Activated CD8-positive, alpha-beta memory T cell treated with anti-CD3 and anti-CD28 coated beads for 36 hours (primary cell): ENCODE measurements around the gene PER1. TPM values are rescaled to one million over a fixed set of nuclear protein-coding genes. Genes with fewer than 3 reads are reported as not detected.

ENCODE experiments used
- CTCF ChIA-PET: fragments of 350-600 bp; sonication (Branson Sonifier 250); formaldehyde crosslinking; loops from one replicate; lab custom pipeline; 2021; ENCODE audit warnings: antibody characterized with exemption; lab: Charles Lee
- POLR2A ChIA-PET: fragments of 350-600 bp; sonication (Branson Sonifier 250); formaldehyde crosslinking; loops from one replicate; lab custom pipeline; 2021; ENCODE audit warnings: antibody characterized with exemption; lab: Charles Lee
- total RNA-seq, 2 experiments: library from RNA; stranded (reverse); gene quantifications; one replicate each; pipeline ENCODE4 v1.2.3, GENCODE V29; 2021

The PER1 gene
- total RNA-seq, 2 experiments from 2014 or later: 43.1 to 45.4 TPM

DNA sequence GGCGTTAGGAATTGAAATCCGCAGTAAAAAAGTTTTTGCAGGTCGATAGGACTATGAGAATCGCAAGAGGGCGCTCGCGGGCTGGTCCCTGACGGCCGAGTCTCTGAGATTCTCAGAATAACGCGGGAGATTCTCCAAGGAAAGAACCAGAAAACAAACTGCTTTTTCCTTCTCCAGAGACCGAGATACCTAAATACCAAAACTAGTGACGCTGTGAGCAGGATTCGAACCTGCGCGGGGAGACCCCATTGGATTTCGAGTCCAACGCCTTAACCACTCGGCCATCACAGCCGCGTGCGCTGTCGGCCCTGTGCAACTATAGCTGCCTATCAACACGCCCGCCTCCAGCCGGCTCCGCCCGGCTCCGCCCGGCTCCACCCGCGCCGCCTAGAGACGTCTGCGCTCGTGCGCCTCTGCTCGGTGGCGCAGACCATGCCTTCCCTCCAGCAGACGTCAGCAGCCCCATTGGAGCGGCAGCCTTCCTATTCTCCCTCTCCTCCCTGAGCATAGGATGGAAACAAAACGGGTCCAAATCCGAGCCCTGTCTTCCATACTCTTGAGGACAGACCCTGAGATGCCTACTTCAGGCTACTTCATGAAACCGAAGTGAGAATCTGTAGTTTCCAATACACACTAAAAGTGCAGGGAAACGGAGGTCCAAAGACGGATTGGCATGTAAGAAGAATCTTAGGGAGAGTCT, 13.4 kb downstream of the PER1 start:
- POLR2A ChIA-PET: interaction anchor here (0.5 to 1.5 kb wide), 9 partner anchors 9 to 109 kb away, joined by 3 to 12 read pairs (median 5); partner anchors contain the start of genes CTC1 and PER1
- CTCF ChIA-PET: interaction anchor here (0.7 to 4.2 kb wide), 18 partner anchors 9 to 803 kb away, joined by 3 to 39 read pairs (median 6); partner anchors contain the start of genes ACAP1, ALOXE3, BORCS6 and CTC1

DNA sequence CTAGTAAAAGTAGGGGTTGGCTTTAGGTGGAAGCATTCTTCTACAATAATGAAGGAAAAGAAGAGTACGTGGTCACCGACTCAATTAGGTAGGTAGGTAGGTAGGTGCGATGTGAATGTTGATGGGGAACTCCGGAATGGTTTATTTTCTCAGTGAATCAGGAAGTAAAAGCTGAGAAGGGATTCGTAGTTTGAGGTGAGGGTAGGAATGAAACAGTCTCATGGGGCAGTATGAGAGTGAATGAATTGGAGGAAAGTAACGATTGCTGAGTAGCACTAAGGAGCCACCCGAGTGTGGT, 13.9 kb downstream of the PER1 start:
- ChIA-PET CTCF (interaction anchor here (1.0 to 4.2 kb wide), 17 partner anchors 11 to 802 kb away, joined by 3 to 39 read pairs (median 6); partner anchors contain the start of genes ACAP1, ALOXE3, BORCS6 and CTC1), POLR2A (interaction anchor here (0.6 to 1.5 kb wide), 6 partner anchors 9 to 85 kb away, joined by 3 to 12 read pairs (median 4); no protein-coding TSS in a partner anchor)

DNA sequence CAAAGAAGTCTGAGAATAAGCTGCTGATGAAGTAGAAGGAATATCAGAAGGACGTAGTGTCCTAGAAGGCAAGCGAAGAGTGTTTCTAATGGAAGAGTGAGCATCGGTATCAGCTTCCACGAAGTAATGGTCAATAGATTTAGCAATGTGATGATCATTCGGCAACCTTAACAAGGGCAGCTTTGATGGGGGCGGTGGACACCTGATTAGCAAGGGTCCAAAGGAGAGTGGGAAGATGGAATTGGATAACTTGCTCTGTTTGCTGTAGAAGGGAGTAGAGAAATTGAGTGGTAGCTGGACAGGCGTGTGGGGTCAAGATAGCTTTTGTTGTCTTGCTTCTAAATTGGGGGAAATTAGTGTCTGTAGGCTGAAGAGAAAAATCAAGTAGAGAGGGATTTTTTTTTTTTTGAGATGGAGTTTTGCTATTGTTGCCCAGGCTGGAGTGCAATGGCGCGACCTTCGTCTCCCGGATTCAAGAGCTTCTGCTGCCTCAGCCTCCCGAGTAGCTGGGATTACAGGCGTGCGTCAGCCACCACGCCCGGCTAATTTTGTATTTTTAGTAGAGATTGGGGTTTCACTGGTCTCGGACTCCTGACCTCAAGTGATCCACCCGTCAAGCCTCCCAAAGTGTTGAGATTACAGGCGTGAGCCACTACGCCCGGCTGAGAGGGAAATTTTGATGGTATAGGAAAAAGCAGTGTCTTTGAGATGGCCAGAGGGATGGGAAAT, 14.4 kb downstream of the PER1 start:
- POLR2A ChIA-PET: interaction anchor here (0.6 to 1.5 kb wide), 7 partner anchors 9 to 110 kb away, joined by 3 to 12 read pairs (median 5); partner anchors contain the start of gene CTC1
- CTCF ChIA-PET: interaction anchor here (0.9 to 4.2 kb wide), 16 partner anchors 9 to 802 kb away, joined by 3 to 39 read pairs (median 7); partner anchors contain the start of genes ACAP1, ALOXE3, HES7 and PER1

DNA sequence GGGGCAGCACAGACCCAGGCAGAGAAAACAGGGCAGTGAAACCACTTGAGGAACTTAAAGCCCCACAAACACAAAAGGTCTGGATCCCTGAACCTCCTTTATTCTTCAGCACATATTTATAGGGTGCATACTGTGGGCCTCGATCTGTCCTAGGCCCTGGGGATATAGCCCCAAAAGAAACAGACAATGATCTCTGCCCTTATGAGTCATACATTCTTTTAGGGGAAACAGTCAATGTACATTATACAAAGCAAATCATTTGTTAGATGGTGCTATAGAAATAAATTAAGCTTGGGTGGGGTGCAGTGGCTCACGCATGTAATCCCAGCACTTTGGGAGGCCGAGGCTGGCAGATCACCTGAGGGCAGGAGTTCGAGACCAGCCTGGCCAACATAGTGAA, 18.3 kb downstream of the PER1 start:
- POLR2A ChIA-PET: no interaction called here
- CTCF ChIA-PET: interaction anchor here (0.7 to 1.1 kb wide), 4 partner anchors 13 to 40 kb away, joined by 3 to 4 read pairs (median 3); no protein-coding TSS in a partner anchor

DNA sequence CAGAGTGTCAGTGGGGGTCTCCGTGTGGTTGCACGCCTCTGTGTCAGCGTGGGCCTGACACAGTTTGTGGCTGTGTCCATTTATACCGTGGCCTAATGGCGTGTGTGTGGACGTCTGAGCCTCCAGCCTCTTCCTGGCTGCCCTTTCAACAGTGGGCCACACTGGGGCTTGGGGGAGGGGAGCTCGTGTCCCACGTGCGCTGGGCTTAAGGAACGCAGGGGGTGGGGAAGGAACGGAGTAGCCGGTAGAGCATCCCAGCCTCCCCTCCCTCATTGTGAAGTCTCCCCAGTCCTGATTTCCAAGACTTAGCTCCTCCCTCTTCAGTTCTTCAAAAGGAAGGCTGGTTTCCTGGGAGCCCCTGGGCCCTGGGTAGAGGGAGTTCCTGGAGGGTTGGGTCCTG, 18.8 kb downstream of the PER1 start:
- CTCF ChIA-PET: interaction anchor here (0.7 to 1.5 kb wide), 3 partner anchors 17 to 54 kb away, joined by 3 to 5 read pairs (median 4); no protein-coding TSS in a partner anchor
- POLR2A ChIA-PET: no interaction called here

DNA sequence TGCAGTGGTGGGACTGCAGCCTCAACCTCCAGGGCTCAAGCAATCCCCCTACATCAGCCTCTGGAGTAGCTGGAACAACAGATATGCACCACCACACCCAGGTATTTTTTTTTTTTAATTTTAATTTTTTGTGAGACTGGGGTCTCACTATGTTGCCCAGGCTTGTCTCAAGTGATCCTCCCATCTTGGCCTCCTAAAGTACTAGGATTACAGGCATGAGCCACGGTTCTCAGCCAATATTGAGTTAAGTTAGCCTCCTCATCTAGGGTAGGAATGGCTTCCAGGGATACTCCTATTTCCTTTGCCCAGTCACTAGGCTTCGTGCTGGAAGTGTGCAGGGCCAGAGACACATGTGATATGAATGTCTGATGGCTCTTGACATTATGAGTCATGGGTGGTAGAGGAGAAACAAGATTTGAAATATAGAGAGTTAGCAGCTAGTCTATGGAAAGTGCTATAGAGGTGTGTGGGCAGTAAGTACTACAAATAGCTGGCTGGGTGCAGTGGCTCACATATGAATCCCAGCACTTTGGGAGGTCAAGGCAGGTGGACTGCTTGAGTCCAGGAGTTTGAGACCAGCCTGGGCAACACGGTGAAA, 20.3 kb downstream of the PER1 start:
- POLR2A ChIA-PET: interaction anchor here (0.6 kb wide), 1 partner anchor 67 kb away, joined by 6 read pairs; no protein-coding TSS in a partner anchor
- CTCF ChIA-PET: interaction anchor here (0.7 to 1.5 kb wide), 3 partner anchors 12 to 169 kb away, joined by 3 to 5 read pairs (median 4); no protein-coding TSS in a partner anchor

DNA sequence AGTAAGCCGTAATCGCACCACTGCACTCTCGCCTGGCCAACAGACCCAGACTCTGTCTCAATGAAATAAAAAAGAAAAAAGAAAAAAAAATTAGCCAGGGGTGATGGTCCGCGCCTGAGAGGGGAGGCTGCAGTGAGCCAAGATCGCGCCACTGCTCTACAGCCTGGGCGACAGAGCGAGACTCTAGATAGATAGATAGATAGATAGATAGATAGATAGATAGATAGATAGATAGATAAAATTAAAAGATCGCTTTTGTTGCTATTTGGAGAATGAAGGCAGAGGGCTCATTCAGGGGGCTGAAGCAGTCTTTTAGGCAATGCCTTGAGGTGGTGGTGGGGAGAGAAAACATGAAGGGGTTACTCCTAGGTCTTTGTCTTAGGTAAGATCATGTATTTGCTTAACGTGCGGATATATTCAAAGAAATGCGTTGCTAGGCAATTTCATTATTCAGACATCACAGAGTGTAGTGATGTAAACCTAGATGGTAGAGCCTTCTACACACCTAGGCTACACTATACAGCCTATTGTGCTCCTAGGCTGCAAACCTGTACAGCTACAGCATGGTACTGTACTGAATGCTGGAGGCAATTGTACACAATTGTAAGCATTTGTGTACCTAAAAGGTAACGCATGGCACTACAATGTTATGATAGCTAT, 23.9 kb downstream of the PER1 start:
- POLR2A ChIA-PET: interaction anchor here (0.7 kb wide), 1 partner anchor 10 kb away, joined by 3 read pairs; no protein-coding TSS in a partner anchor
- CTCF ChIA-PET: interaction anchor here (1.4 kb wide), 1 partner anchor 9 kb away, joined by 3 read pairs; no protein-coding TSS in a partner anchor

DNA sequence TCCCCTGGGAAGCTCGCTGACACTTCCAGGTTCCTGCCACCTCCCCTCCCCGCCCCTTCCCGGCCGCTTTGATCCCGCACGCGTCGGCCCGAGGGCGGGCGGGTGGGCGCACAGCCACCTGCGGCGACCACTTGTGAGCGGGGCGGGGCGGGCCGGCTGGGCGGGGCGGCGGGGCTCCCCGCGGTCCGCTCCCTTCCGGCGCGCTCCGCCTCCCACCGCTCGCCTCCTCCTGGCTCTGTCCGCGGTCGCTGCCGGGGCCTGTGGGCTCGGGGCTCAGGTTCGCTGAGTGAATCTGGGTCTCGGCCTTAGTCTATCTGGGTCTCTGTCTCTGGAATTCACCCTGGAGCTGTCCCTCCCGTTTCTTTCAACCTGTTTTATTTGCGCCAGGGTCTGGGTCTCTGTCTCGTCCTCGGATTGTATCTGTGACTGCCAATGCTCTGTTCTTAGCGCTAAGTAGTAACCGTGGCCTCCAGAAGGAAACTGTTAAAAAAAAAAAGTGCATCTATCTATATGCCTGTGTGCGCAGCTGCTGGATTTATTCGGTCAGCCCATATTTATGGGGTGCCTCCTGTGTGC, 25.6 kb downstream of the PER1 start:
- ChIA-PET POLR2A (interaction anchor here (0.6 to 0.8 kb wide), 2 partner anchors 47 to 112 kb away, joined by 3 to 4 read pairs; no protein-coding TSS in a partner anchor), CTCF (interaction anchor here (0.6 to 1.7 kb wide), 8 partner anchors 8 to 48 kb away, joined by 3 to 8 read pairs (median 3); no protein-coding TSS in a partner anchor)

DNA sequence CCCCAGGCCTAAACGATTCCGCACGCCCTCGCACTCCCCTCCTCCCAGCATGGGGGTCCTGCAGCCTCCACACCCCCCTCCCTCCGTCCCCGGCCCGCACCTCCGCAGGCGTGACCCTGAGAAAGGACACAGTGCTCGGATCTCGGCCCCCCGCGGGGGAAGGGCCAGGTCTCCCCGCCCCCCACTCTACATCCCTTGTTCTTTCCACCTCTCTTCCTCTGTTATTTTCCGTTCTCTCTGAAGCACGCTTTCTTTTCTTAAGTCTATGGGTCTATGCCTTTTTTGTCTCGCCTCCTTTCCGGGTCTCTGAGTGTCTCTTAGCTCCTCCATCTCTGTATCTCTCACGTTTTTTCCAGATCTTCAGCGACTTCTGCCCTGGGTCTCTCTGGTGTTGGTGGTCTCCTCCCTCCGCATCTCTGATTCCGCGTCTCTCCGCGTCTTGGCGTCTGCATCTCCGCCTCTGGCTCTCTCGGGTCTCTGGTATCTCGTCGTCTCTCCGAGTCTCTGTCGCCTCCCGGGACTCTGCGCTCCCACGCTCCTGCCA, 26.2 kb downstream of the PER1 start:
- ChIA-PET POLR2A (no interaction called here), CTCF (interaction anchor here (1.0 to 1.7 kb wide), 2 partner anchors 33 to 38 kb away, joined by 3 to 8 read pairs; no protein-coding TSS in a partner anchor)

DNA sequence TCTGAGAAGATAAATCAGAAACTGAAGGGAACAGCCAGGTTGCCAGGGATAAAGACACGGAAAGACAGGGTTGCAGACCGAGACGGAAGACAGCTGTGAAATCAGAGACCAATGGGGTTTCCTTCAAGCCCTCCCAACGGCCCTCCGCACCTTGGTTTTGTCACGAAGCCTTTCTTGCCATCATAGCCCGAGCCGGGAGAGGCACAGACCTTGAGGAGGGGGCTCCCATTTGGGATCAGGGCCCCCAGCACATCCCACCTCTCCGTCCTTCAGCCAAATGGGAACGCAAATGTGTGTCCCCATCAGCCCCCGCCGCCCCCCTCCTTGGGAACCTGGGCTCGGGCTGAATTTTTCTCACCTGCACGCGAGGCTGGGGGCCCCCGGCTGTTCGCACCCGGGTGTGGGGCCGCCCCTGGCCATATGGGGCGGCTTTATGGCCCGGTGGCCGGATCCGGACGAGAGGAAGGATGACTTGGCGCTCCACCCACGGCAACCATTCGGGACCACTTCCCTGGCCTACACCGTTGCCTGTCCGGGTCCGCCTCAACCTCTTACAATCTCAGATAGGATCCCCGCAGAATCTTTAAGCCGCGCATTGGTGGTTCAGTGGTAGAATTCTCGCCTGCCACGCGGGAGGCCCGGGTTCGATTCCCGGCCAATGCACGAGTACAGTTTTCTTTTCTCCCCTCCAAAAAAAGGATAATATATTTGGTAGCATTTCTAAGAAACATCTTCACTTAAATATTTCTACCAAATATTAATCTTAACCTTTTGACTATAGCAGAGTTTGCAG, 26.9 kb downstream of the PER1 start:
- ChIA-PET CTCF (interaction anchor here (1.0 to 4.3 kb wide), 5 partner anchors 13 to 96 kb away, joined by 3 to 39 read pairs (median 6); no protein-coding TSS in a partner anchor), POLR2A (interaction anchor here (3.3 kb wide), 1 partner anchor 48 kb away, joined by 12 read pairs; no protein-coding TSS in a partner anchor)

DNA sequence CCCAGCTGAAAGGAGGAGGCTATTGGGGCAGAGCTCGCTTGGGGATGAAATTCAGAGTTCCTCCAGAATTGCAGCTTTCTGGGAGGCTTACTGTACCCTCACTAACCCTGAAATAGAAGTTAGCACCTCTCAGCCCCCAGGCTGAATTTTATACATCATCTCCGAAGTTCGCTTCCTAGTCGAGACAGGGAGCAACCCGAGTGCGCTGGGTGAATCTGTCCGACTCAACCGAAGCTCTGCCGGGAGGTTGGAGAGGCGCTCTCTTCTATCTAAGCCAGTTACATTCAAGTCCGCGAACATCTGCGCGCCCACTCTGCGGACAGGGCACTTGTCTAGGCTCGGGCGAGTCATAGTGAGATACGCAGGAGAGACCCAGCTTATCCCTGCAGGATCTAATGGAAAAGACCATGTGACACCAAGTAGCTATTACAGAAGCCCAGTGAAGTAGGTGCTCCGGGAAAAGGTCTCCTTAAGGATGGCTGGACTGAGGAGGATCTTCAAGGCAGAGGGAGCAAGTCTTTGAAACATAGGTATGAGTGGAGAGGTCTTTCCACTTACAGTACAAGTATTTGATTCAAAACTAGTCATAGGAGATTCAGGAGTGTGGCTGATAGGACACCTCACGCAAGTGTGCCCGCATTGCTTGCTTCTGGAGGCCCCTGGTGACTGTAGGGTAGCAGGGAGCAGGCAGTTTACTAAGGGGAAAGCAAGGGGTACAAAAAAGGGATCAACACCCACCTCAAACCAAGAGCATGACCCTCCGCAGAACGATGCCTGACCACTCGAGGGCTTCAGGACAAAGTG, 27.7 kb downstream of the PER1 start:
- POLR2A ChIA-PET: interaction anchor here (0.6 to 3.3 kb wide), 4 partner anchors 28 to 194 kb away, joined by 4 to 12 read pairs (median 6); partner anchors contain the start of gene PER1
- CTCF ChIA-PET: interaction anchor here (1.7 to 4.3 kb wide), 3 partner anchors 14 to 97 kb away, joined by 4 to 39 read pairs (median 6); no protein-coding TSS in a partner anchor

DNA sequence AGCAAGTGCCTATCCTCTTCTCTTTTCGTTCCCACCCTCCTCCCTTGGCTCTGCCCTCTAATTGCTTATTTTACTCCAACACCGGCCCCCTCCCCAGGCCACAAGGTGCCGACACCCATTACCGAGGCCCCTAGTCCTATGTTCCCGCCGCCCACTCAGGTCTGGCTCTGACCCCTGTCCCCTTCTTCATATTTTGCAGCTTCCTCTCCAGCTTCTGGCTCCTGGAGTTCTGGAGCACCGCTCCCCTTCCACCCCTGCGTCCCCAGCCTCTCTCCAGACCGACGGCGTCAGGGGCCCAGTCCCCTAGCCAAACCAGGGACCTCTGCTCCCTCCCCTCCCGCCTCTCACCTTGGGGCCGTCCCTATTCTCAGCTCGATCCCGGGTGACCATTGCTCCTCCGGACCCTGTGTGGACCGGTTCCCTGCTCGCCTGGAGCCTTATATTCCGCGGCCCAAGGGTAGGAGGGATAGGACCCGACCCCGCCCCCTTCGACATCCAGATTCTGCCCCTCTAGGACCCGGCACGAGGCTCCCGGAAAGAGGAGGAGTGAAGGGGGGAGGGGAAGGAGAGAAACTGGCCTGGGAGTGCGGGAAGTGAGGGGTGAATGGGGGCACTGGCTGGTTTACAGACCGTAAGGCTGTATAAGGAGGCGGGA, 28.4 kb downstream of the PER1 start, which contains the start of gene HES7:
Gene HES7 (minus strand): TSS at position 412 of the 655 bp plus-strand sequence. CDS start 22 bp downstream, at position 390.
- POLR2A ChIA-PET: interaction anchor here (0.6 to 3.3 kb wide), 5 partner anchors 29 to 193 kb away, joined by 3 to 12 read pairs (median 6); partner anchors contain the start of genes PER1 and RANGRF
- CTCF ChIA-PET: interaction anchor here (0.9 to 4.3 kb wide), 6 partner anchors 14 to 98 kb away, joined by 3 to 39 read pairs (median 6); no protein-coding TSS in a partner anchor

DNA sequence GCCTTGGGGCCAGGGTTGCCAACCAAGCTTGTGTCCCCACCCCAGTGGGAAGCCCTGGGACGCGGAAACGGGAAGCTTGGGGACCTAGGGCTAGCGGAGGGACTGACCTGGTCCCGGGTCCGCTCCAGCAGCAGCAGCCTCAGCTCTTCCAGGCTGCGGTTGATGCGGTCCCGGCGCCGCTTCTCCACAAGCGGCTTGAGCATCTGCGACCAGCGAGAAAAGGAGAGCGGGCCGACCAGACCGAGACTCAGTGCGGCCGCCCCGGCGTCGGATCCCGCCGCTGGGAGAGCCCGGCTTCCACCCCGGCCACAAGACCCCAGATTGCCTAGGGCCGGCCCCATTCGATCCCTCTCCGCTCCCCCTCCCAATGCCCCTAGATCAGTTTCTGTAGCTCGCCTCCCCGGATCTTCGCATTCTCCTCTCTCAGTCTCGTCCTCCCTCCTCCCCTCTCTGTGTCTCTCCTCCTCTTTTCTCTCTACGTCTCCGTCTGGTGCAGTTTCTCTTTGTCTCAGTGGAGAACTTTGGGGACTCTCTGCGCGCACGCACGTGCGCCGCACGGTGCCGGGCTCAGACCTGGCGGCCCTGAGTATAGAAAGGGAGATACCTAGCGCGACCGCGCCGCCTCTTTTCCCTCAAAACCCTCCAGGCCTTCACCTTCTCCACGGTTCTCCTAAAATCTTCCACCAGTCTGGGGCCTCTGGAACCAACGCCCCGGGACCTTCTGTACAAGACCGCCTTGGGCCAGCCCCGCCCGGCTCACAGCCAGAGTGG, 29.1 kb downstream of the PER1 start:
- ChIA-PET POLR2A (interaction anchor here (0.9 to 3.3 kb wide), 5 partner anchors 30 to 166 kb away, joined by 3 to 12 read pairs (median 6); partner anchors contain the start of genes PER1 and RANGRF), CTCF (interaction anchor here (0.8 to 4.3 kb wide), 9 partner anchors 13 to 99 kb away, joined by 3 to 39 read pairs (median 6); no protein-coding TSS in a partner anchor)
